Smooth muscle cell (in vitro differentiated cells): ENCODE measurements around the gene ANKRA2. TPM values are rescaled to one million over a fixed set of nuclear protein-coding genes. Genes with fewer than 3 reads are reported as not detected.
"Not testable (repeated sequence)": the region's sequence is repeated elsewhere in the genome, so short reads cannot be mapped to it uniquely, and the experiment has no call there.

Experiments
- DNase-seq: peaks from one replicate; lab custom pipeline; 2025; ENCODE audit not compliant: unreplicated experiment; lab: John Stamatoyannopoulos, UW
- H2AFZ ChIP-seq: fragments of 200-600 bp; sonication (generic); 2 replicates; pipeline ENCODE4 v1.6.0; 2016; ENCODE audit warnings: antibody characterized with exemption, low read depth, mild to moderate bottlenecking
- H3F3A ChIP-seq: fragments of 200-600 bp; sonication (generic); 2 replicates; pipeline ENCODE4 v1.6.0; 2017; ENCODE audit warnings: antibody characterized with exemption, low read depth
- H3K27ac ChIP-seq: fragments of 200-600 bp; sonication (generic); 2 replicates; pipeline ENCODE4 v1.5.1; 2016; ENCODE audit warnings: low read depth, mild to moderate bottlenecking
- H3K27me3 ChIP-seq: fragments of 200-600 bp; sonication (generic); 2 replicates; pipeline ENCODE4 v1.6.1; 2016; ENCODE audit warnings: low read depth, mild to moderate bottlenecking
- H3K36me3 ChIP-seq: fragments of 200-600 bp; sonication (generic); 2 replicates; pipeline ENCODE4 v1.5.1; 2016; ENCODE audit warnings: low read depth
- H3K4me1 ChIP-seq: fragments of 200-600 bp; sonication (generic); 2 replicates; pipeline ENCODE4 v1.5.1; 2016; ENCODE audit warnings: low read depth
- H3K4me2 ChIP-seq: fragments of 200-600 bp; sonication (generic); 2 replicates; pipeline ENCODE4 v1.6.0; 2016; ENCODE audit warnings: mild to moderate bottlenecking
- H3K4me3 ChIP-seq: fragments of 200-600 bp; sonication (generic); 2 replicates; pipeline ENCODE4 v1.5.1; 2016; ENCODE audit warnings: mild to moderate bottlenecking
- H3K79me2 ChIP-seq: fragments of 200-600 bp; sonication (generic); 2 replicates; pipeline ENCODE4 v1.6.0; 2016; ENCODE audit warnings: low read depth, mild to moderate bottlenecking
- H3K9ac ChIP-seq: fragments of 200-600 bp; sonication (generic); 2 replicates; pipeline ENCODE4 v1.6.0; 2016; ENCODE audit warnings: low read depth
- H3K9me3 ChIP-seq: fragments of 200-600 bp; sonication (generic); replicated peaks from 2 replicates; pipeline ENCODE4 v1.5.1; 2016; ENCODE audit warnings: low read depth
- H4K20me1 ChIP-seq: fragments of 200-600 bp; sonication (generic); 2 replicates; pipeline ENCODE4 v1.6.0; 2016; ENCODE audit warnings: low read depth
- WGBS: methylation state at CpG from one replicate; pipeline ENCODE4 v1.1.7; 2016; ENCODE audit warnings: low lambda C conversion rate; 5-methylcytosine and 5-hydroxymethylcytosine counted together
- polyA plus RNA-seq: library from polyadenylated mRNA; unstranded; fragments of >200 nt; fragmentation: Nextera tagmentation; extraction: Ambion mirVana; gene quantifications from 2 replicates; pipeline ENCODE4 v1.2.1, GENCODE V29; 2016
- total RNA-seq: library from RNA; depleted of rRNA; stranded (reverse); fragments of >200 nt; gene quantifications from 2 replicates; pipeline ENCODE4 v1.2.3, GENCODE V29; 2014
- TF ChIP-seq, protein P1 (sequence below): fragments of 200-600 bp; sonication (generic); IDR thresholded peaks from 2 replicates; pipeline ENCODE4 v1.5.1; 2017; ENCODE audit warnings: borderline replicate concordance, mild to moderate bottlenecking, antibody characterized with exemption; ENCODE audit not compliant: insufficient read depth, poor library complexity, severe bottlenecking

Gene ANKRA2
- total and polyA plus RNA-seq, 2 experiments from 2014 or later, result 24.7 to 34.4 TPM

- Histone ChIP-seq H3K79me2 (no peaks in the 10 kb centered on the region), H3F3A (no peaks in the 10 kb centered on the region), H3K4me2 (no peak overlapping the region), H4K20me1 (no peaks in the 10 kb centered on the region), H2AFZ (no peak overlapping the region), H3K9ac (no peak overlapping the region), H3K4me1 (no peaks in the 10 kb centered on the region), H3K36me3 (no peaks in the 10 kb centered on the region), H3K27ac (no peak overlapping the region), H3K27me3 (no peaks in the 10 kb centered on the region), H3K4me3 (no peak overlapping the region), H3K9me3 (no peaks in the 10 kb centered on the region)
- 19% methylated on average over 16 of the region's 16 CpGs for WGBS
- TF ChIP-seq, protein P1, sequence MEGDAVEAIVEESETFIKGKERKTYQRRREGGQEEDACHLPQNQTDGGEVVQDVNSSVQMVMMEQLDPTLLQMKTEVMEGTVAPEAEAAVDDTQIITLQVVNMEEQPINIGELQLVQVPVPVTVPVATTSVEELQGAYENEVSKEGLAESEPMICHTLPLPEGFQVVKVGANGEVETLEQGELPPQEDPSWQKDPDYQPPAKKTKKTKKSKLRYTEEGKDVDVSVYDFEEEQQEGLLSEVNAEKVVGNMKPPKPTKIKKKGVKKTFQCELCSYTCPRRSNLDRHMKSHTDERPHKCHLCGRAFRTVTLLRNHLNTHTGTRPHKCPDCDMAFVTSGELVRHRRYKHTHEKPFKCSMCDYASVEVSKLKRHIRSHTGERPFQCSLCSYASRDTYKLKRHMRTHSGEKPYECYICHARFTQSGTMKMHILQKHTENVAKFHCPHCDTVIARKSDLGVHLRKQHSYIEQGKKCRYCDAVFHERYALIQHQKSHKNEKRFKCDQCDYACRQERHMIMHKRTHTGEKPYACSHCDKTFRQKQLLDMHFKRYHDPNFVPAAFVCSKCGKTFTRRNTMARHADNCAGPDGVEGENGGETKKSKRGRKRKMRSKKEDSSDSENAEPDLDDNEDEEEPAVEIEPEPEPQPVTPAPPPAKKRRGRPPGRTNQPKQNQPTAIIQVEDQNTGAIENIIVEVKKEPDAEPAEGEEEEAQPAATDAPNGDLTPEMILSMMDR, result peak; percentile 47
- DNase-seq, result peak; percentile 2
Observed at GRCh38 chr5:73519531-73520283, 45.7 kb downstream of the ANKRA2 start.

- H4K20me1 ChIP-seq, result no peaks in the 10 kb centered on the region
- no peak overlapping the region for H3K9ac ChIP-seq
- no peaks in the 10 kb centered on the region for H3K27me3 ChIP-seq
- no peaks in the 10 kb centered on the region for H3K9me3 ChIP-seq
- no peaks in the 10 kb centered on the region for H3F3A ChIP-seq
- no peaks in the 10 kb centered on the region for H3K79me2 ChIP-seq
- DNase-seq, result no peak
- no peak overlapping the region for H3K4me2 ChIP-seq
- no peak overlapping the region for H2AFZ ChIP-seq
- no peak overlapping the region for H3K4me3 ChIP-seq
- H3K4me1 ChIP-seq, result no peaks in the 10 kb centered on the region
- TF ChIP-seq, protein P1, result no peak
- 55% methylated on average over 4 of the region's 4 CpGs for WGBS
- H3K36me3 ChIP-seq, result no peaks in the 10 kb centered on the region
- no peak overlapping the region for H3K27ac ChIP-seq
Observed at GRCh38 chr5:73515232-73515631, 50.2 kb downstream of the ANKRA2 start.

DNA sequence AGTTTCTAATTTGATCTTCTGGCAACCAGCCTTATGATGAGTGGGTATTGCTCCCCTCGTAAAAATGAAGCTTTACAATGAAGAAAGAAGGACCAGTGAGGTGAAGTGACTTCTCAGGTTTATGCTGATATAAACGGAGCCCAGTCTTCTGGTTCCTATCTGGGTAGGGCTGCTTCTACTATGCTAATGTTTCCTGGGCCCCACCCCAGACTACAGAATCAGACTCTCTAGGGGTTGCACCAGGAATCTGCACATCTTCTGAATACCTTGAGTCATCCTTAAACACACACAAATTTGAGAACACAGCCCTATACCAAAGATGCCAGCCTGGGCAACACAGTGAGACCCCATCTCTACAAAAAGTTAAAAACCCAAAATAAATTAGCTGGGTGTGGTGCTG lies 51.0 kb downstream of the ANKRA2 start:
- no peak overlapping the region for H3K4me3 ChIP-seq
- DNase-seq, result no peak
- H3K4me2 ChIP-seq, result no peak overlapping the region
- H3K36me3 ChIP-seq, result no peaks in the 10 kb centered on the region
- H4K20me1 ChIP-seq, result no peaks in the 10 kb centered on the region
- H3K27ac ChIP-seq, result no peak overlapping the region
- no peak overlapping the region for H2AFZ ChIP-seq
- no peaks in the 10 kb centered on the region for H3K4me1 ChIP-seq
- H3K9me3 ChIP-seq, result no peaks in the 10 kb centered on the region
- no peaks in the 10 kb centered on the region for H3F3A ChIP-seq
- H3K9ac ChIP-seq, result no peak overlapping the region
- H3K27me3 ChIP-seq, result no peaks in the 10 kb centered on the region
- WGBS, result 84% methylated on average over 2 of the region's 2 CpGs
- TF ChIP-seq, protein P1, result no peak
- H3K79me2 ChIP-seq, result no peaks in the 10 kb centered on the region

DNA sequence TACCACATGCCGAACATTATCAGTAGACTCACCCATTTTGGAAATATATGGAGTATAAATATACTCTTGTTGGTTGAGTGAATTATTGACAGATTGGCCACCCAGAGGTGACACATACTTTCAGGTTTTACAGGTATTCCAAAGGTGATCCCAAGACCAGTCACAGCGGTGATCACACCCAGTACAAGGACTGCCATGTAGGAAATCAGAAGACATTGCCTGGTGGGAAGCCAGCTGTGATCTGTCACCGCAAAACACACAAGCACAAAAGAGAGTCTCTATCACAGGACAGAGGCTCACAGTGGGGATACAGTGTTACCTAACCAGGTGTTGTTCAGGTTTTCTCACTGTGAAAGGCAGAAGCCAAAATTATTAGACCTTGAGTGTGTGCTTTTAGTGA lies 51.4 kb downstream of the ANKRA2 start:
- WGBS, result 79% methylated on average over 3 of the region's 3 CpGs
- TF ChIP-seq, protein P1, result no peak

DNA sequence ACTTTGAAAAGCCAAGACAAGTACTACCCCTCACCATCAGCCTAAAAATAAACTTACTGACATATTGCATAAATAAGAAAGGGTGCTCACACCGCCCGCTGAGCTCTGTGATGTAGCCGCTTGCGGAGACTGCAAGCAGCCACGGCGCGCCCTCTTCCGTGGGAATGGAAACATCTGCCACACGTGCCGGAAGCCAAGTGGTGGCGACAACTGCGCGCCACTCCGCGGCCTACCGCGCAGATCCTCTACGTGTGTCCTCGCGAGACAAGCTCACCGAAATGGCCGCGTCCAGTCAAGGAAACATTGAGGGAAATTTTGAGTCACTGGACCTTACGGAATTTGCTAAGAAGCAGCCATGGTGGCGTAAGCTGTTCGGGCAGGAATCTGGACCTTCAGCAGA lies 56.9 kb downstream of the ANKRA2 start:
- not testable (repeated sequence) for H3K27me3 ChIP-seq, DNase-seq, H3K4me3 ChIP-seq, H3K9ac ChIP-seq, H3K4me1 ChIP-seq, H3K79me2 ChIP-seq, H3K27ac ChIP-seq, H3K4me2 ChIP-seq, H2AFZ ChIP-seq, H3K9me3 ChIP-seq
- H4K20me1 ChIP-seq, result peaks cover 18% of the 10 kb centered on the region
- peaks cover 19% of the 10 kb centered on the region for H3K36me3 ChIP-seq
- WGBS, result 99% methylated on average over 26 of the region's 26 CpGs
- H3F3A ChIP-seq, result peaks cover 17% of the 10 kb centered on the region

More for the DNA sequence above, 51.4 kb downstream of the ANKRA2 start:
- Histone ChIP-seq H3F3A (no peaks in the 10 kb centered on the region), H3K36me3 (no peaks in the 10 kb centered on the region), H3K9ac (no peak overlapping the region), H3K4me2 (no peak overlapping the region), H4K20me1 (no peaks in the 10 kb centered on the region), H3K79me2 (no peaks in the 10 kb centered on the region), H3K4me1 (no peaks in the 10 kb centered on the region), H2AFZ (no peak overlapping the region), H3K27ac (no peak overlapping the region), H3K4me3 (no peak overlapping the region), H3K9me3 (no peaks in the 10 kb centered on the region), H3K27me3 (no peaks in the 10 kb centered on the region)
- no peak for DNase-seq
